Measurements from ENCODE around the gene MEDAG. TPM values are rescaled to one million over a fixed set of nuclear protein-coding genes. Genes with fewer than 3 reads are reported as not detected.

The MEDAG gene
- total RNA-seq, 1 donor from 2014 or later, result not detected

GRCh38 chr13:30900436-30900835, 5.6 kb upstream of the MEDAG start:
- H3K27me3 Mint-ChIP-seq (ENCODE audit: low read depth), result peaks cover 21% of the 10 kb centered on the region
- H3K4me1 Mint-ChIP-seq, result peaks cover 23% of the 10 kb centered on the region
- H3K27ac Mint-ChIP-seq (ENCODE audit: unreplicated experiment), result no peak overlapping the region
- no peak overlapping the region for H3K4me3 Mint-ChIP-seq
- DNase-seq (ENCODE audit: low read depth, low spot score), result no peak
- H3K9me3 Mint-ChIP-seq, result no peaks in the 10 kb centered on the region
- H3K36me3 Mint-ChIP-seq (ENCODE audit: low read depth), result no peaks in the 10 kb centered on the region
- no peak for TF ChIP-seq CTCF (conservative IDR thresholded peaks at IDR 0.05)

GRCh38 chr13:30900952-30901749, 4.9 kb upstream of the MEDAG start:
- Mint-ChIP-seq H3K4me1 (peaks cover 19% of the 10 kb centered on the region), H3K36me3 (ENCODE audit: low read depth) (no peaks in the 10 kb centered on the region), H3K4me3 (no peak overlapping the region), H3K9me3 (no peaks in the 10 kb centered on the region), H3K27ac (ENCODE audit: unreplicated experiment) (no peak overlapping the region), H3K27me3 (ENCODE audit: low read depth) (peaks cover 26% of the 10 kb centered on the region)
- no peak for DNase-seq (ENCODE audit: low read depth, low spot score)
- TF ChIP-seq CTCF (conservative IDR thresholded peaks at IDR 0.05), result no peak

GRCh38 chr13:30904043-30904442, 2.0 kb upstream of the MEDAG start:
- Mint-ChIP-seq H3K27ac (ENCODE audit: unreplicated experiment) (no peak overlapping the region), H3K27me3 (ENCODE audit: low read depth) (peaks cover 45% of the 10 kb centered on the region), H3K36me3 (ENCODE audit: low read depth) (no peaks in the 10 kb centered on the region), H3K4me3 (no peak overlapping the region), H3K9me3 (no peaks in the 10 kb centered on the region), H3K4me1 (peaks cover 17% of the 10 kb centered on the region)
- no peak for DNase-seq (ENCODE audit: low read depth, low spot score)
- no peak for TF ChIP-seq CTCF (conservative IDR thresholded peaks at IDR 0.05)

- no peaks in the 10 kb centered on the region for H3K36me3 Mint-ChIP-seq (ENCODE audit: low read depth)
- no peak for TF ChIP-seq CTCF (conservative IDR thresholded peaks at IDR 0.05)
- peaks cover 17% of the 10 kb centered on the region for H3K4me1 Mint-ChIP-seq
- H3K27me3 Mint-ChIP-seq (ENCODE audit: low read depth), result peaks cover 55% of the 10 kb centered on the region
- peak overlapping the region; percentile 17 for H3K4me3 Mint-ChIP-seq
- DNase-seq (ENCODE audit: low read depth, low spot score), result peak; percentile 5
- no peak overlapping the region for H3K27ac Mint-ChIP-seq (ENCODE audit: unreplicated experiment)
- H3K9me3 Mint-ChIP-seq, result no peaks in the 10 kb centered on the region
Observed at GRCh38 chr13:30906411-30907051, 460 bp downstream of the MEDAG start.

- Mint-ChIP-seq H3K27ac (ENCODE audit: unreplicated experiment) (no peak overlapping the region), H3K27me3 (ENCODE audit: low read depth) (peaks cover 55% of the 10 kb centered on the region), H3K4me1 (peaks cover 17% of the 10 kb centered on the region), H3K4me3 (peak overlapping the region; percentile 32), H3K9me3 (no peaks in the 10 kb centered on the region), H3K36me3 (ENCODE audit: low read depth) (no peaks in the 10 kb centered on the region)
- TF ChIP-seq CTCF (conservative IDR thresholded peaks at IDR 0.05), result no peak
- no peak for DNase-seq (ENCODE audit: low read depth, low spot score)
Observed at GRCh38 chr13:30907121-30907861, 1.2 kb downstream of the MEDAG start.
